ENCODE data around the gene PTH2R.
"Not testable (repeated sequence)": the region's sequence is repeated elsewhere in the genome, so short reads cannot be mapped to it uniquely, and the experiment has no call there.

PTH2R gene

DNA sequence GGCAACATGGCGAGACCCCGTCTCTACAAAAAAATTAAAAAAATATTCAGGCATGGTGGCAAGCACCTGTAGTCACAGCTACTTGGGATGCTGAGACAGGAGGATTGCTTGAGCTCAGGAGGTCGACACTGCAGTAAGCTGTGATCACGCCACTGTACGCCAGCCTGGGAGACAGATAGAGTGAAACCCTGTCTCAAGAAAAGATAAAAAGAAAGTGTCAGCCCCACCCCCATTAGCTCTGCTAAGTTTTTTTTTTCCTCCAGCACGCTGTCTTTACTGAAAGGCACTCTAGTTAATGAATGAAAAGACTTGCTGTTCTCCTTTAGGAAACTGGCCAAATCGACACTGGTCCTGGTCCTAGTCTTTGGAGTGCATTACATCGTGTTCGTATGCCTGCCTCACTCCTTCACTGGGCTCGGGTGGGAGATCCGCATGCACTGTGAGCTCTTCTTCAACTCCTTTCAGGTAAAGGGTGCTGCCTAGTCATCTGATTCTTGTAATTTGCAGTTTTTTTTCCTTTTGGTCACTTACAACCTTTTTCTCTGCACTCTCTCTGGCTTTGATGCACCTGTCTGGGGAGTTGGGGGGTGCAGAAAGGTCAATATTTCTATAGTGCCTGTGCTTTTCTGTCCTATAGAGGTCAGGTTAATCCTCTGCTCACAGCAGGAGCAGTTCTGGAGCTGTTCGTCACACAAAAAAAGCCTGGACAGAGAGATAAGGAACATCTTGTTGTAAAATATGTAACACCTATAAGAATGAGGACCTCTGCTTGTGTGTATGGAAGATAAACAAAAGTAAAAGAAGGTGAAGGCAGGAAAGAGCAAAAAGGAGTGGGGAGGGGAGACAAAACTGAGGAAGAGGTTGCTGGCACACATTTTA lies 82.3 kb downstream of the PTH2R start:
- DNase-seq (ENCODE audit: low spot score): no peak

DNA sequence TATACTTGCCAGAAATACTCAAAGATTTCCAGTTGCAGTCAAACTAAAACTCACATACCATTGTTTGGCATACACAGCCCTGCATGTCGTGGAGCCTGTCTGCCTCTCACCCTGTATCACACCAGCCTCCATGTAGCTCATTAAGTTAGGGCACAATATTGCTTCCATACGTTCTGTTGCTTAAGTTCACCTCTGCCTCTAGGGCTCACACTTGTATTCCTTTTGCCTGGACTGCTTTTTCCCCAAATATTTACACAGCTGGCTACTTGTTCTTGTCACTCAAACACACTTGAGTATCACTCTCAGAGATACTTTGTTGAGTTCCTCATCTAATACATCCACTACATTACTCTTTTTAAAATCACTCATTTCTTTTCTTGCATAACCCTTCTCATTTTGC lies 83.1 kb downstream of the PTH2R start:
- DNase-seq (ENCODE audit: low spot score): no peak

DNA sequence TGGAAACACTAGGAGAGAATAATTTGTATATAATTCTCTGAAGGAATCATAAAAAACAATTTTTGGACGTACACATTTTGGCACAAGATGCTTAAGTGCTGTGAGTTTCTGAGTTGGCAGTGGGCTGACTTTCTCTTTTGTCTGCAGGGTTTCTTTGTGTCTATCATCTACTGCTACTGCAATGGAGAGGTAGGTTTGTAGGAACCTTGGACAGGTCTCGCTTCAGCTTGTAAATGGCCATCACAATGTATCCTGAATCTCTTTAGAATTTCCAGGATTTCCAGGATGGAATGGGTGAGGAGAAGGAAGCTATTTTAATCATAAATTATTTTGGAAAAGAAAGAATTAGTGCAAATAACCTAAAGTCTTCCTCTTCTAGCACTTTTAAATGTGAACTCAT lies 83.9 kb downstream of the PTH2R start:
- DNase-seq (ENCODE audit: low spot score): no peak

DNA sequence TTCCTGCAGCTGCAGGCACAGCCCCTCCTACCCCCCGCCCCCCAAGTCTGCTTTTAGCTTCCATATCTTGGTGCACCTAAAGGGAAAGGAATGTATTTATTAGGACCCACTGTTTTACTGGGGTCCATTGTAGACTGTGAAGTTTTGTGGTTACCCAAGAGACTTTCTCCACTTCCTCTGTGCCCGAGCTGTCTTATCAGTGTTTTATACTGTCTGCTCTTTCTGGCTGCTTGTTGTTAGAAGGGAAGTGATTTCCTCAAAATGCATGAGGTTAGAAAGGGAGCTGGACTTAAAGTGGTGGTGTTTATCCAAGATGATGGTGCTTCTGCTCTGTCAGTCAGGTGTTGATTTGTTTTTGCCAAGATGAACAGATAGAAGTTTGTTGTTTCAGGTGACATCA lies 85.0 kb downstream of the PTH2R start:
- no peak for DNase-seq (ENCODE audit: low spot score)

GRCh38 chr2:208492069-208492468 lies 85.5 kb downstream of the PTH2R start:
- no peak for DNase-seq (ENCODE audit: low spot score)

GRCh38 chr2:208493186-208493585 lies 86.6 kb downstream of the PTH2R start:
- no peak for DNase-seq (ENCODE audit: low spot score)

DNA sequence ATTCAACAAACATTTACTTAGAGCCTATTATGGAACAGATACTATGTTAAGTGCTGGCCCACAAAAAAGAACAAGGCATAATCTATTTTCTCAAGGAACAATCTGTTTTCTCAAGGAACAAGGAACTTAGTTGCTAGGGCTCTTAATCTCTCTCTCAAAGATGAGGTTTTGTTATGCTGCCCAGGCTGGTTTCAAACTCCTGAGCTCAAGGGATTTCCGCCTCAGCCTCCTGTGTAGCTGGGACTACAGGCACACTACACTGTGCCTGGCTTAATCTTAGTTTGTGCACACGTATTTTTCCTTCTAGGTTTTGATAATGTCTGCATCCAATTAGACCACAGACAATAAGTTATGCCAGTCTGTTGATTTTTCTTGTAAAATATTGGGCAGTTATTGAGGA lies 89.5 kb downstream of the PTH2R start:
- no peak for DNase-seq (ENCODE audit: low spot score)

DNA sequence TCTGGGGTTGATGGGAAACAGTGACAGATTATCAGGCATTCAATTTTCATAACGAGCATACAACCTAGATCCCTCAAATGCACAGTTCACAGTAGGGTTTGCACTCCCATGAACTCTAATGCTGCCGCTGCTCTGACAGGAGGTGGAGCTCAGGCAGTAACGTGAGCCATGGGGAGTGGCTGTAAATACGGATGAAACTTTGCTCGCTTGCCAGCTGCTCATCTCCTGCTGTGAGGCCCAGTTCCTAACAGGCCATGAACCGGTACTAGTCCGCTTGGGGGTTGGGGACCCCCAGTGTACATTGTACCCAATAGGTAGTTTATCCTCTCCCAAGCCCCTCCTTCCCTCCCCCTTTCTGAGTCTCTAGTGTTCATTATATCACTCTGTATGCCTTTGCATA lies 94.6 kb downstream of the PTH2R start:
- DNase-seq (ENCODE audit: low spot score): no peak

DNA sequence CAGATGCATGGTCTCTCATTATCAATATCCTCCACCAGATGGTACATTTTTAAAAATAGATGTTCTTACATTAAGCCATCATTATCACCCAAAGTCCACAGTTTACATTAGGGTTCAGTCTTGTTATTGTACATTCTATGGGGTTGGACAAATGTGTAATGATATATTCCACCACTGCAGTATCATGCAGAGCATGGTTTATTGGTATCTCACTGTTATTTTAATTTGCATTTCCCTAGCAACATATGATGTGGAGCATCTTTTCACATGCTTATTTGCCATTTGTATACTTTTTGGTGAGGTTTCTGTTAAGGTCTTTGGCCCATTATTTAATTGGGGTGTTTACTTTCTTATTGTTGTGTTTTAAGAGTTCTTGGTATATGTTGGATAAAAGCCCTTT lies 95.7 kb downstream of the PTH2R start:
- no peak for DNase-seq (ENCODE audit: low spot score)

GRCh38 chr2:208505365-208505764 lies 98.8 kb downstream of the PTH2R start:
- not testable (repeated sequence) for DNase-seq (ENCODE audit: low spot score)

DNA sequence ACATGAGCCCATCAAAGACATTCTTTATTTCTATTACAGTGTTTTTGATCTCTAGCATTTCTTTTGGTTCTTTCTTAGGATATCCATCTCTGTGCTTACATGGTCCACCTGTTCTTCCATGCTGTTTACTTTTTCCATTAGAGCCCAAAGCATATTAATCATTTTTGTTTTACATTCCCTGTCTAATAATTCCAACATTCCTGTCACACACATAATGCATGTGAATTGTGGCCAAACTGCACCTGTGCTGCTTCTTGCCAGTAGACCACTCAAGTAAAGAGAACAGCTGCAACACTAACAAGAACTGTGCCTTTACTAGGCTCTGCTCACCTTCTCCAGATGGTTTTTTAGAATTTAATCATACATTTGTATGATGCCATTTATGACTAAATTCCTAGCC lies 103.0 kb downstream of the PTH2R start:
- no peak for DNase-seq (ENCODE audit: low spot score)

DNA sequence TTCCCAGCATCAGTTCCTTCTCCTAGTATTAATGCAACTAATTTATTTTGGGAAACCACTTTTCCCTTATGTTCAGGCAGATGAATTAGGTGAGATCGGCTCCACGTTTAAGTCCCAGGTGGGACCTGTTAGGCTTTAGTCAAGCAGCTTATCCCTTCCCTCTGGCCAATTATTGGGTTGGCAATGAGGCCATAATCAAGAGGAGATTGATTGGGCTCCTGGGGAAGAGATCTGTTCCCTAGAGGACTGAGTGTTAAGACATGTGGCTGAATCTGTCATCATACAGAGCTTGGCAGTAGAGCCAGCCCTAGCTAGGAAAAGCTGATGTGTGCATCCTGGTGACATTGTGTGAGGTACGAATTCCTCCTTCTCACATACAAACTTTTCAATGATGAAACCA lies 104.4 kb downstream of the PTH2R start:
- no peak for DNase-seq (ENCODE audit: low spot score)

- DNase-seq (ENCODE audit: low spot score): no peak
Observed at GRCh38 chr2:208511573-208511972, 105.0 kb downstream of the PTH2R start.

GRCh38 chr2:208515099-208515498 lies 108.5 kb downstream of the PTH2R start:
- no peak for DNase-seq (ENCODE audit: low spot score)

DNA sequence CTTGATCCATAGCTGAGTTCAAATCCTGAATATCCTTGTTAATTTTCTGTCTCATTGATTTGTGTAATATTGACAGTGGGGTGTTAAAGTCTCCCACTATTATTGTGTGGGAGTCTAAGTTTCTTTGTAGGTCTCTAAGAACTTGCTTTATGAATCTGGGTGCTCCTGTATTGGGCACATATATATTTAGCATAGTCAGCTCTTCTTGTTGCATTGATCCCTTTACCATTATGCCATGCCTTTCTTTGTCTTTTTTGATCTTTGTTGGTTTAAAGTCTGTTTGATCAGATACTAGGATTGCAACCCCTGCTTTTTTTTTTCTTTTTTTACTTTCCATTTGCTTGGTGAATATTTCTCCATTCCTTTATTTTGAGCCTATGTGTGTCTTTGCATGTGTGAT lies 116.5 kb downstream of the PTH2R start:
- not testable (repeated sequence) for DNase-seq (ENCODE audit: low spot score)

- DNase-seq (ENCODE audit: low spot score): not testable (repeated sequence)
Observed at GRCh38 chr2:208525165-208525564, 118.6 kb downstream of the PTH2R start.

DNA sequence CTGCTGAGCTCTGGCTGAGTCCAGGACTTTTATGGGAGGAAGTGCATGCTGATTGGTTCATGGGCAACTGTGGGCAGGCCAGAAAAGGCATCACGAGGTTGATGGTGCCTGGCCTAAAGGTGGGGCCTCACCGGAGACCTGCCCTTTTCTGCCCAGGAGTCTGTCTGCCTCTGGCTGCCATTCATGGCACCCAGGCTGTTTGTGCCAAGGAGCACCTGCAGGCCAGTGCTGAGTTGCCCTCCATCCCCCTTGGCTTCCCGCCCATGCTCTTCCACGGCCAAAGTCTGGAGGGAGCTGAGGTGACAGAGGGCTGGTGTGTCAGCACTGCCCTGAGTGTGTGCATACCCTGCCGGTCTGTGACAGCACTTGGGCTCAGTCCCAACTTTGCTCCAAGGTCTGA lies 123.2 kb downstream of the PTH2R start:
- DNase-seq (ENCODE audit: low spot score): no peak

GRCh38 chr2:208531361-208531760 lies 124.8 kb downstream of the PTH2R start:
- DNase-seq (ENCODE audit: low spot score): no peak

- DNase-seq (ENCODE audit: low spot score): not testable (repeated sequence)
Observed at GRCh38 chr2:208535578-208535977, 129.0 kb downstream of the PTH2R start.

DNA sequence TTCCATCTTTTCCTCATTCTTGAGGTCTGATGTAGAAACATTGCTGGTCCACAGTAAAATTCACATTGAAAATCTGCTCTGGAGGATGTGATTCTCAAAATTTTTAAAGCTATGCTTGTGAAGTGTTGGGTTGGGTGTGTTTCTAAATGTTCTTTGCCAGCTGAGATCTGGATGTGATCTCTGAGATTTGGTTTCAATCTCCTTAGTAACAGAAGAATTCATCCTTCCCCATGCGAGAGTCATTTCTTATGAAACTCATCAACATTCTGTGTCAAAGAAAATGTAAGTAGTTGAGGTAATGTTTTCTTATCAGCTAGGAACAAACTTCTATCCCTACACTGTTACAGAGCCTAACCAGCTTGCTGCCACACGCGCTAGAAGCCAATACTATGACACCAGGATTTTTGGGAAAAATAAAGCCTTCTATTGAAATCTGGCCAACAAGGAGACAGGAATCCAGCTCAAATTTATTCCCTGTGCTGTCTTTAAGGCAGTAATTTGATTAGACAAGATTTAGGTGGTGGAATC lies 134.9 kb downstream of the PTH2R start:
- DNase-seq (ENCODE audit: low spot score): no peak

DNA sequence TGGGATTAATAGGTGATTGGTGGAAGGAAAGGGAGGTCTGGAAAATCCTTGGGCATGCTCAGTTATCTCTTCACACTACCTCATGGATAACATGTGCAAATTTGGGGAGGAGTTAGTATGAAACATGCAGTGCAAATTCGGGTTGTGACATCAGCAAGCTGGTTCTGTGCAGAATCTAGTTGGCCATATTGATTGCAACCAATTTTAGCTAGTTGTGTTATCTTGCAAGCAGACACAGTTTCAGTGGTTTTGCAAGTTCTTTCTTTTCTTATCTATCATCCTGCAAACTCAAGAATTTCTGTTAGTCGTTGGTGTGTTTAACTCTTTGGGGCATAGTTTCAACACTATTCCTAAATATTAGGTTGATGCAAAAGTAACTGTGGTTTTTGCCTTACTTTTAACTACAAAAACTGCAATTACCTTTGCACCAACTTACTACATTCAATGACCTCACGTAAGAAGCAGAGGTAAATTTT lies 135.4 kb downstream of the PTH2R start:
- DNase-seq (ENCODE audit: low spot score): no peak

DNA sequence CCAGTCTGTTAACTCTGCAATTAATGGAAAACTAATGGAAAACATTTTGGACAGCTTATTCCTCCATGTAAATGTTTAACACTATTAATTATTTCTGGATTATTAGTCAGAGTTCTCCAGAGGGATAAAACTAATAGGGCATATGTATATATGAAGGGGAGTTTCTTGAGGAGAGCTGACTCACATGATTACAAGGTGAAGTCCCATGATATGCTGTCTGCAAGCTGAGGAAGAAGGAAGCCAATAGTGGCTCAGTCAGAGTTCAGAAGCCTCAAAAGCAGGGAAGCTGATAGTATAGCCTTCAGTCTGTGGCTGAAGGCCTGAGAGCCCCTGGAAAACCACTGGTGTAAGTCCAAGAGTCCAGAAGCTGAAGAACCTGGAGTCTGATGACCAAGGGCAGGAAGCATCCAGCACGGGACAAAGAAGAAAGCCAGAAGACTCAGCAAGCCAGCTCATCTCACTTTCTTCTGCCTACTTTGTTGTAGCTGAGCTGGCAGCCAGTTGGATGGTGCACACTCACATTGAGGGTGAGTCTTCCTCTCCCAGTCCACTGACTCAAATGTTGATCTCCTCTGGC lies 136.0 kb downstream of the PTH2R start:
- no peak for DNase-seq (ENCODE audit: low spot score)
